Umbilical cord (tissue), 2 donors: Measurements from ENCODE around the gene PSENEN. TPM values are rescaled to one million over a fixed set of nuclear protein-coding genes. Genes with fewer than 3 reads are reported as not detected.
A peak's percentile ranks its signal among the peaks of the same experiment; 100 is the strongest.
"Not testable (repeated sequence)": the region's sequence is repeated elsewhere in the genome, so short reads cannot be mapped to it uniquely, and the experiment has no call there.

Experiments
- DNase-seq: peaks from one replicate; pipeline ENCODE4 v3.0.0-alpha.2; 2015; ENCODE audit warnings: low spot score
- total RNA-seq: library from RNA; depleted of rRNA; stranded (reverse); fragments of >200 nt; gene quantifications from one replicate; pipeline ENCODE4 v1.2.3, GENCODE V29; 2014; ENCODE audit warnings: low replicate concordance; ENCODE audit not compliant: insufficient read depth

PSENEN gene
- total RNA-seq, 1 donor from 2014 or later, result 3.6 TPM

GRCh38 chr19:35718345-35719041 is 27.0 kb upstream of the PSENEN start:
- DNase-seq, result peak; percentile 26

DNA sequence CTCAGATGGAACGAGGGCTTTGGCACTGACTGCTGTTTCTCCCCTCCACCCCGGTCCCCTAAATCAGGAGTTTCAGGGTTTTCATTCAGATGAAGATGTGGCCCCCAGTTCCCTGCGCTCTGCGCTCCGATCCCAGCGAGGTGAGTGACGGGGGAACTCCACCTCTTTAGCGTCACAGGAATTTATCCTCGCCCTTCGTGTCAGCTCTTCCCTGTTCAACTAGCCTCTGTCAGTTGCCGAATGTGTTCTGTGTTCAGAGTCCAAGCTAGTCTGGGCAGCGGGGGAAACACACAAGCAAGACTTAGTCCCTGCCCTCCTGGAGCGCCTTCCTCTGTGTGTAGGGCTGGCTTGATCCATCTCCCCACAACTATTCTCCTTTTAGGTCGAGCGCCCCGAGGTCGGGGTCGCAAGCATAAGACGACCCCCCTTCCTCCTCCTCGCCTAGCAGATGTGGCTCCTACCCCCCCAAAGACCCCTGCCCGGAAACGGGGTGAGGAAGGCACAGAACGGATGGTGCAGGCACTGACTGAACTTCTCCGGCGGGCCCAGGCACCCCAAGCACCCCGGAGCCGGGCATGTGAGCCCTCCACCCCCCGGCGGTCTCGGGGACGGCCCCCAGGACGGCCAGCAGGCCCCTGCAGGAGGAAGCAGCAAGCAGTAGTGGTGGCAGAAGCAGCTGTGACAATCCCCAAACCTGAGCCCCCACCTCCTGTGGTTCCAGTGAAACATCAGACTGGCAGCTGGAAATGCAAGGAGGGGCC is 25.9 kb upstream of the PSENEN start:
- DNase-seq, result no peak

GRCh38 chr19:35720163-35720524 is 25.3 kb upstream of the PSENEN start:
- no peak for DNase-seq

DNA sequence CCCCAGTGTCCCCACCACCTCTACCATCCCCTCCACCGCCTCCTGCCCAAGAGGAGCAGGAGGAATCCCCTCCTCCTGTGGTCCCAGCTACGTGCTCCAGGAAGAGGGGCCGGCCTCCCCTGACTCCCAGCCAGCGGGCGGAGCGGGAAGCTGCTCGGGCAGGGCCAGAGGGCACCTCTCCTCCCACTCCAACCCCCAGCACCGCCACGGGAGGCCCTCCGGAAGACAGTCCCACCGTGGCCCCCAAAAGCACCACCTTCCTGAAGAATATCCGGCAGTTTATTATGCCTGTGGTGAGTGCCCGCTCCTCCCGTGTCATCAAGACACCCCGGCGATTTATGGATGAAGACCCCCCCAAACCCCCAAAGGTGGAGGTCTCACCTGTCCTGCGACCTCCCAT is 24.8 kb upstream of the PSENEN start:
- DNase-seq, result no peak

DNA sequence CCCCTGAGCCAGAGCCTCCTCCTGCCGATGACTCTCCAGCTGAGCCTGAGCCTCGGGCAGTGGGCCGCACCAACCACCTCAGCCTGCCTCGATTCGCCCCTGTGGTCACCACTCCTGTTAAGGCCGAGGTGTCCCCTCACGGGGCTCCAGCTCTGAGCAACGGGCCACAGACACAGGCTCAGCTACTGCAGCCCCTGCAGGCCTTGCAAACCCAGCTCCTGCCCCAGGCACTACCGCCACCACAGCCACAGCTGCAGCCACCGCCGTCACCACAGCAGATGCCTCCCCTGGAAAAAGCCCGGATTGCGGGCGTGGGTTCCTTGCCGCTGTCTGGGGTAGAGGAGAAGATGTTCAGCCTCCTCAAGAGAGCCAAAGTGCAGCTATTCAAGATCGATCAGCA is 24.1 kb upstream of the PSENEN start:
- DNase-seq, result no peak

DNA sequence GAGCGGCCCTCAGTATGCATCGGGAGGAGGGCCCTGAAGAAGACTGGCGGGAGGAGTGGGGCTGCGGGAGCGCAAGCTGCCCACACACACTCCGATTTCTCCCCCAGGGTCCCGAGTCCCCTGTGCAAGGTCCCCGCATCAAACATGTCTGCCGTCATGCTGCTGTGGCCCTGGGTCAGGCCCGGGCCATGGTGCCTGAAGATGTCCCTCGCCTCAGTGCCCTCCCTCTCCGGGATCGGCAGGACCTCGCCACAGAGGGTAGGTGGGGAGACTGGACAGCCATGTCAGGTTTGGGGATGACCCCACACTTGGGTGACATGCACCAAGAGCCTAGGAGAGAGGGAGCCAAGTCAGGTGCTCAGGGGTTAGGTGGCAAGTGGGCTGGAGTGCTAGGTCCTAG is 23.0 kb upstream of the PSENEN start:
- DNase-seq, result no peak

DNA sequence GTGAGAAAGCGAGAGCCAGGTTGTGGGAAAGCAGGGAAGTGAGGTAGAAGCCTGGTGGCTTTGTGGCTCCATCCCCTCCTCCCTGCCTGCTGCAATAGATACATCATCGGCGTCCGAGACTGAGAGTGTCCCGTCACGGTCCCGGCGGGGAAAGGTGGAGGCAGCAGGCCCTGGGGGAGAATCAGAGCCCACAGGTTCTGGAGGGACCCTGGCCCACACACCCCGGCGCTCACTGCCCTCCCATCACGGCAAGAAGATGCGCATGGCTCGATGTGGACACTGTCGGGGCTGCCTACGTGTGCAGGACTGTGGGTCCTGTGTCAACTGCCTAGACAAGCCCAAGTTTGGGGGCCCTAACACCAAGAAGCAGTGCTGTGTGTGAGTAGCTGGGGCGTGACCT is 22.6 kb upstream of the PSENEN start:
- no peak for DNase-seq

GRCh38 chr19:35723671-35724070 is 21.8 kb upstream of the PSENEN start:
- DNase-seq, result no peak

- not testable (repeated sequence) for DNase-seq
Observed at GRCh38 chr19:35724132-35724531, 21.3 kb upstream of the PSENEN start.

GRCh38 chr19:35724560-35724959 is 20.9 kb upstream of the PSENEN start:
- no peak for DNase-seq

GRCh38 chr19:35725216-35725861 is 20.1 kb upstream of the PSENEN start:
- no peak for DNase-seq

- no peak for DNase-seq
Observed at GRCh38 chr19:35727053-35727955, 18.1 kb upstream of the PSENEN start.

- no peak for DNase-seq
Observed at GRCh38 chr19:35727956-35728706, 17.3 kb upstream of the PSENEN start.

- DNase-seq, result no peak
Observed at GRCh38 chr19:35729021-35729420, 16.4 kb upstream of the PSENEN start.

- DNase-seq, result no peak
Observed at GRCh38 chr19:35729763-35730162, 15.7 kb upstream of the PSENEN start.

GRCh38 chr19:35730326-35730725 is 15.1 kb upstream of the PSENEN start:
- no peak for DNase-seq

DNA sequence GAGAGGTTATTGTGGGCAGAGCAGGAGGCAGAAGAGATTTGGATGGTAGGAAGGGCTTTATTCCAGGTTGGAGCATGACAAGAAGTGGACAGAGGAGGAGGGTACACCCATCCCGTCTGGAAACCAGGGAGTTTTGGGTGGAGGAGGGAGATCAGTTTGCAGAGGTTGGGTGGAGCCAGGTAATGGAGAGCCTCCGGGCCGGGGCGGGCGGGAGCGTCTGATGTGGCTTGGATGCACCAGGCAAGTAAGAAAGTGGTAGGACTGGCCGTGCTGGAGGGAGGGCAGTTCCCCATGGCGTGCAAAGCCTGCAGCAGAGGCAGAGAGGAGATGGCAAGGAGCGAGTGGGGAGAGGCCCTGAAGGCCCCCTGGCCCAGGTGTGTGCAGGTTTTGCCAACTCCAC is 14.1 kb upstream of the PSENEN start:
- no peak for DNase-seq

- no peak for DNase-seq
Observed at GRCh38 chr19:35731779-35732405, 13.6 kb upstream of the PSENEN start.

GRCh38 chr19:35732540-35733179 is 12.8 kb upstream of the PSENEN start:
- no peak for DNase-seq
